Measurements from ENCODE around the gene PVALB. TPM values are rescaled to one million over a fixed set of nuclear protein-coding genes. Genes with fewer than 3 reads are reported as not detected.

Gene PVALB
- total RNA-seq, 2 experiments from 2014 or later, result not detected

DNA sequence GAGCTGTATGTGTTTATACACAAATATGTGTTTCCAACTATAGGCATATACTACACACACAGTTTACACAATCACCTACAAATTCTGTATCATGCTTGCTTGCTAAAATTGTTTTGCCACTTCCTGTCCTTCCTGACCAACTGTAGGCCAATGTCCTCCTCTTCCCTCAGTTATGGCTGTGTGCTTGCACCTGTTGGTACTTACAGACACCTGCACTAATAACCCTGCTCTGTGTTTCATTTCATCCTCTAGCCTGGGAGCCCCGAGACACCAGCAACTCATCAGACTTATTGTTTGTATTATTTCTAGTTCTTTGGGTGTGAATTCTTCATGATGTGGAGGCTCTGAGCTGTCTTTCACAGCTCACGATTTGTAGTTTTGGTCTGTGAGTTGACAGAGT is 42.1 kb upstream of the PVALB start:
- intact Hi-C loops (cut with micrococcal nuclease; ENCODE audit: unreplicated experiment), result loop anchor here (1.0 kb wide), 1 partner anchor 55 kb away; no protein-coding TSS in a partner anchor
- CTCF ChIA-PET (ENCODE audit: unreplicated experiment), result interaction anchor here (0.6 to 2.0 kb wide), 2 partner anchors 119 to 203 kb away, joined by 3 to 12 read pairs; no protein-coding TSS in a partner anchor

DNA sequence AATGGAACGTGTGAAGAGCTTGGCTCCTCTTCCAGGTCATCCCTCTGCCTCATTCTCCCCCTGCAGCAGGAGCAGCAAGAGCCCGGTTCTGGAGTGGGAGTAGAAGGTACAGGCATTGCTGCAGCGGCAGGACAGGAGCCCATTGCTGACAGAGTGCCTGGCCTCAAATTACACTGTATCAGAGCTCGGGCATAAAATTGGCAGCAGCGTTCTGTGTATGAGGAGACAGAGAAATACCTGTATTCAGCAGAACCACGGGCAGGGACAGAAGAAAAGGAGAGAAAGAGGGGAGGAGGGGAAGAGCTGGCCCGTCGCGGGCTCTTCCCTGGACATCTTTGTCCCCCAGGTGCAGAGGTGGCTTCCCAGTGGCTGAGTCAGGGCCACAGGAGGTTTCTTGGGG is 41.3 kb upstream of the PVALB start:
- TF ChIP-seq, protein P1, sequence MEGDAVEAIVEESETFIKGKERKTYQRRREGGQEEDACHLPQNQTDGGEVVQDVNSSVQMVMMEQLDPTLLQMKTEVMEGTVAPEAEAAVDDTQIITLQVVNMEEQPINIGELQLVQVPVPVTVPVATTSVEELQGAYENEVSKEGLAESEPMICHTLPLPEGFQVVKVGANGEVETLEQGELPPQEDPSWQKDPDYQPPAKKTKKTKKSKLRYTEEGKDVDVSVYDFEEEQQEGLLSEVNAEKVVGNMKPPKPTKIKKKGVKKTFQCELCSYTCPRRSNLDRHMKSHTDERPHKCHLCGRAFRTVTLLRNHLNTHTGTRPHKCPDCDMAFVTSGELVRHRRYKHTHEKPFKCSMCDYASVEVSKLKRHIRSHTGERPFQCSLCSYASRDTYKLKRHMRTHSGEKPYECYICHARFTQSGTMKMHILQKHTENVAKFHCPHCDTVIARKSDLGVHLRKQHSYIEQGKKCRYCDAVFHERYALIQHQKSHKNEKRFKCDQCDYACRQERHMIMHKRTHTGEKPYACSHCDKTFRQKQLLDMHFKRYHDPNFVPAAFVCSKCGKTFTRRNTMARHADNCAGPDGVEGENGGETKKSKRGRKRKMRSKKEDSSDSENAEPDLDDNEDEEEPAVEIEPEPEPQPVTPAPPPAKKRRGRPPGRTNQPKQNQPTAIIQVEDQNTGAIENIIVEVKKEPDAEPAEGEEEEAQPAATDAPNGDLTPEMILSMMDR (conservative IDR thresholded peaks at IDR 0.05; ENCODE audit: low read length), result no peak
- no peak for TF ChIP-seq EZH2phosphoT487 (IDR thresholded peaks at IDR 0.05; ENCODE audit: borderline replicate concordance, low read depth, low read length)
- POLR2A ChIA-PET, result interaction anchor here (1.8 kb wide), 1 partner anchor 82 kb away, joined by 6 read pairs; the partner anchor contains the start of gene IFT27

More for the DNA sequence above, 42.1 kb upstream of the PVALB start:
- Histone ChIP-seq H3K79me2 (ENCODE audit: insufficient read depth, low read depth, low read length) (peaks cover 19% of the 10 kb centered on the region; the same call in 1 of the 2 replicates), H3K4me2 (ENCODE audit: low read length) (peak overlapping the region; percentile 88), H3K36me3 (ENCODE audit: insufficient read depth, low read length) (peaks cover 7% of the 10 kb centered on the region; the same call in 1 of the 2 replicates), H3K9me3 (ENCODE audit: low read length) (no peaks in the 10 kb centered on the region), H2AFZ (ENCODE audit: low read length) (peak overlapping the region; percentile 88), H3K4me1 (ENCODE audit: insufficient read depth, low read length, poor library complexity, severe bottlenecking) (peaks cover 71% of the 10 kb centered on the region), H4K20me1 (ENCODE audit: insufficient read depth, low read length) (no peaks in the 10 kb centered on the region), H3K4me3 (ENCODE audit: low read depth, low read length, poor library complexity, severe bottlenecking) (no peak overlapping the region), H3K9me2 (ENCODE audit: insufficient read depth, low read length) (no peaks in the 10 kb centered on the region), H3K27ac (ENCODE audit: low read depth, low read length, poor library complexity, severe bottlenecking) (peak overlapping the region; percentile 91)
- BruUV-seq (replicated peaks), result no TSS peak
- TF ChIP-seq, protein P1 (conservative IDR thresholded peaks at IDR 0.05; ENCODE audit: low read length), result no peak
- no peak for TF ChIP-seq EZH2phosphoT487 (IDR thresholded peaks at IDR 0.05; ENCODE audit: borderline replicate concordance, low read depth, low read length)
- DNase-seq (ENCODE audit: low spot score), result peak; percentile 64
- POLR2A ChIA-PET, result interaction anchor here (0.6 to 1.9 kb wide), 2 partner anchors 83 to 119 kb away, joined by 4 to 8 read pairs; partner anchors contain the start of gene IFT27

DNA sequence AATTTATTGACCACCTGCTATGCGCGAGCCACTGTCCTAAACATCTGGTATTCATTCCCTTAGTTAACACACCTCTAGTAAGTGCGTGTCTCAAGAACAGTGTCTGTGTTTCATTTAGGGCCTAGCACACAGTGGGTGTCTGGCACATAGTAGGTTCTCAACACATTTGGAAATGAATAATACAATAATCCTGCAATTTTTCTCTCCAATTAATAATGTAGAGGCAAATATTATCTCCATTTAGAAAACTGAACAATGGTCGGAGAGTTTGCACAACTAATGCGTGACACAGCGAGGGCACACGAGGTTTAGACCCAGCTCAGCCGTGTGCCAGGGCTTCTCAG is 39.9 kb upstream of the PVALB start:
- Histone ChIP-seq H2AFZ (ENCODE audit: low read length) (peak overlapping the region; percentile 77; the same call in 1 of the 2 replicates), H3K4me1 (ENCODE audit: insufficient read depth, low read length, poor library complexity, severe bottlenecking) (peaks cover 65% of the 10 kb centered on the region), H3K4me2 (ENCODE audit: low read length) (peak overlapping the region; percentile 67), H3K9me2 (ENCODE audit: insufficient read depth, low read length) (no peaks in the 10 kb centered on the region), H3K27ac (ENCODE audit: low read depth, low read length, poor library complexity, severe bottlenecking) (no peak overlapping the region), H3K79me2 (ENCODE audit: insufficient read depth, low read depth, low read length) (peaks cover 7% of the 10 kb centered on the region; the same call in 1 of the 2 replicates), H3K9me3 (ENCODE audit: low read length) (no peaks in the 10 kb centered on the region; the same call in 1 of the 2 replicates), H3K4me3 (ENCODE audit: low read depth, low read length, poor library complexity, severe bottlenecking) (peak overlapping the region; percentile 24), H4K20me1 (ENCODE audit: insufficient read depth, low read length) (no peaks in the 10 kb centered on the region), H3K36me3 (ENCODE audit: insufficient read depth, low read length) (no peaks in the 10 kb centered on the region; the same call in 1 of the 2 replicates)
- TF ChIP-seq, protein P1 (conservative IDR thresholded peaks at IDR 0.05; ENCODE audit: low read length), result no peak
- no peak for TF ChIP-seq EZH2phosphoT487 (IDR thresholded peaks at IDR 0.05; ENCODE audit: borderline replicate concordance, low read depth, low read length)
- ChIA-PET POLR2A (interaction anchor here (1.8 kb wide), 1 partner anchor 80 kb away, joined by 6 read pairs; the partner anchor contains the start of gene IFT27), CTCF (ENCODE audit: unreplicated experiment) (interaction anchor here (0.6 to 1.3 kb wide), 3 partner anchors 81 to 751 kb away, joined by 3 to 4 read pairs (median 3); partner anchors contain the start of gene IFT27)
- DNase-seq (ENCODE audit: low spot score), result no peak
- BruUV-seq (replicated peaks), result no TSS peak
- intact Hi-C loops (cut with micrococcal nuclease; ENCODE audit: unreplicated experiment), result loop anchor here (1.0 kb wide), 2 partner anchors 122 to 310 kb away; no protein-coding TSS in a partner anchor

More for the DNA sequence above, 41.3 kb upstream of the PVALB start:
- no peak overlapping the region for H3K4me2 ChIP-seq (ENCODE audit: low read length)
- peak overlapping the region; percentile 91 for H3K27ac ChIP-seq (ENCODE audit: low read depth, low read length, poor library complexity, severe bottlenecking)
- H2AFZ ChIP-seq (ENCODE audit: low read length), result peak overlapping the region; percentile 88; the same call in 1 of the 2 replicates
- no peaks in the 10 kb centered on the region for H4K20me1 ChIP-seq (ENCODE audit: insufficient read depth, low read length)
- H3K9me3 ChIP-seq (ENCODE audit: low read length), result no peaks in the 10 kb centered on the region; the same call in 1 of the 2 replicates
- intact Hi-C loops (cut with micrococcal nuclease; ENCODE audit: unreplicated experiment), result no loop called here
- H3K9me2 ChIP-seq (ENCODE audit: insufficient read depth, low read length), result no peaks in the 10 kb centered on the region
- no peak overlapping the region for H3K4me3 ChIP-seq (ENCODE audit: low read depth, low read length, poor library complexity, severe bottlenecking)
- CTCF ChIA-PET (ENCODE audit: unreplicated experiment), result no interaction called here
- H3K4me1 ChIP-seq (ENCODE audit: insufficient read depth, low read length, poor library complexity, severe bottlenecking), result peaks cover 75% of the 10 kb centered on the region
- no peak for DNase-seq (ENCODE audit: low spot score)
- H3K79me2 ChIP-seq (ENCODE audit: insufficient read depth, low read depth, low read length), result peaks cover 18% of the 10 kb centered on the region; the same call in 1 of the 2 replicates
- no peaks in the 10 kb centered on the region for H3K36me3 ChIP-seq (ENCODE audit: insufficient read depth, low read length)
- no TSS peak for BruUV-seq (replicated peaks)

Data from OCI-LY7 (cell line).